ENCODE results near the gene FHAD1. TPM values are rescaled to one million over a fixed set of nuclear protein-coding genes. Genes with fewer than 3 reads are reported as not detected.

FHAD1 gene
- polyA plus RNA-seq, 2 donors = 0.04 to 0.16 TPM

DNA sequence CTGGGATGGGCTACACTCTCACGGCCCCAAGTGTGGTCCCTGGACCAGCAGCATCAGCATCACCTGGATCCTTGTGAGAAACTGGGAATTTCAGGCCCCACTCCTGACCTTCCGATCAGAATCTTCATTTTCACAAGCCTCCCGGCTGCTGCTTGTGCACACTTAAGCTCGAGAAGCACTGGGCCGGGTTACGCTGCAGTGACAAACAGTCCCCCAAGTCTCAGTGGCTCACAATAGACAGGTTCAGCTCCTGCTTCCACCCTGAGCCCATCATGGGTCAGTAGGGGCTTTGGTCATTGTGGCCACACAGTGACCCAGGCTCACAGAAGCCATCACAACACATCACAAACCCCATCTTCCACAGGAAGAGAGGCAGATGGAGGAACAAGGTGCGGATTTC, 63.5 kb downstream of the FHAD1 start:
- Histone ChIP-seq H3K27me3 (ENCODE audit: control insufficient read depth in 1 of 2, insufficient read depth in 2 of 2, low read length in 2 of 2) (no peaks in the 10 kb centered on the region), H3K4me3 (ENCODE audit: low read depth in 1 of 2, low read length in 2 of 2) (no peak overlapping the region), H3K4me1 (ENCODE audit: control insufficient read depth in 2 of 2, insufficient read depth in 2 of 2, low read length in 1 of 2) (no peaks in the 10 kb centered on the region), H3K27ac (ENCODE audit: low read depth in 2 of 2, low read length in 1 of 2) (no peak overlapping the region), H3K9me3 (ENCODE audit: control insufficient read depth in 2 of 2, insufficient read depth in 1 of 2, low read depth in 1 of 2, low read length in 1 of 2) (peaks cover 3 to 4% of the 10 kb centered on the region in 2 donors), H3K36me3 (ENCODE audit: control insufficient read depth in 2 of 2, insufficient read depth in 2 of 2, low read length in 1 of 2) (no peaks in the 10 kb centered on the region)
- WGBS, 2 donors = 93 to 95% methylated on average over 7 of the region's 7 CpGs

DNA sequence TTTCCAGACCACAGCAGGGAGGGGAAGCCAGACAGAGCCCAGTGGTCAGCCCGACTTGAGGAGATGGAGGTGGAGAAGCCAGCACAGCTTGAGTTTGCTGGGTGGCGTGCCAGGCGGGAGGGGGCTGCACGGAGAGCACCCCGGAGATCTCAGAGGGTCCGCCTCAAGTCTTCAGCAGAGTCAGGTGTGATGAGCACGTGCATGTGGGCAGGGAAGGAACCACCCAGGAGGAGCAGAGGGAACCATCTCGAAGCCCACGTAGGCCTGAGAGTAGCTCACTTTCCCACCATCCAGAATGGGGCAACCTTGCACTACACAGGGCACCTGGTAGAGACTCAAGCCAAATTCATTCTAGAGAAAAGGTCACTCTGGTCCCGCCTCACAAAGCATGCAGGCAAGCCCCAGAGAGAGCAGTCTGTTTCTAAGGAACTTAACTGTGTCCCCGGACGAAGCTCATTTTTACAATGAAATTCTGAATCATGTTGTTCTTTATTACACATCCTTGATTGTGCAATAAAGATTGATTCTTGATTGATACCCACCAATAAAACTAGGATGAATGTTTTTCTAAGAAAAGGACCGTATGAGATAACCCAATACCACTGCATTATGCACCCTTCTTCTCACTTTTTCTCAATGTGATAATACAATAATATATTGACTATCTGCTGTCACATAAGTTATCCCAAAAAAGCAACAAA, 64.2 kb downstream of the FHAD1 start:
- Histone ChIP-seq H3K36me3 (ENCODE audit: control insufficient read depth in 2 of 2, insufficient read depth in 2 of 2, low read length in 1 of 2) (no peaks in the 10 kb centered on the region), H3K27me3 (ENCODE audit: control insufficient read depth in 1 of 2, insufficient read depth in 2 of 2, low read length in 2 of 2) (no peaks in the 10 kb centered on the region), H3K4me3 (ENCODE audit: low read depth in 1 of 2, low read length in 2 of 2) (no peak overlapping the region), H3K9me3 (ENCODE audit: control insufficient read depth in 2 of 2, insufficient read depth in 1 of 2, low read depth in 1 of 2, low read length in 1 of 2) (peaks cover 3 to 4% of the 10 kb centered on the region in 2 donors), H3K27ac (ENCODE audit: low read depth in 2 of 2, low read length in 1 of 2) (no peak overlapping the region), H3K4me1 (ENCODE audit: control insufficient read depth in 2 of 2, insufficient read depth in 2 of 2, low read length in 1 of 2) (no peaks in the 10 kb centered on the region)
- WGBS, 2 donors = 89% methylated on average over 13 of the region's 13 CpGs

DNA sequence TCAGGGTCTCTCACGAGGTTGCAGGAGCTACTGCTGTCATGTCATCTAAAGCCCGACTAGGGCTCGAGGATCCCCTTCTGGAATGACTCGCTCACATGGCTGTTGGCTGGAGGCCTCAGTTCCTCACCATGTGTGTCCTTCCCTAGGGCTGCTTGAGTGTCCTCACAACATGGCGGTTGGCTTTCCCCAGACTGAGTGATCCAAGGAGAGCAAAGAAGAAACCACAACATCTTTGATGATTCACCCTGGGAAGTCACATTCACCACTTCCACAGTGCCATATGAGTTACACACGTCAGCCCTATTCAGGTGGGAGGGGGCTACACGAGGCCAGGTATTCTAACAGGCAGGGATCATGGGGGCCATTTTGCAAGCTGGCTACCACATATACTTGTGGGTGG, 64.9 kb downstream of the FHAD1 start:
- Histone ChIP-seq H3K27me3 (ENCODE audit: control insufficient read depth in 1 of 2, insufficient read depth in 2 of 2, low read length in 2 of 2) (no peaks in the 10 kb centered on the region), H3K9me3 (ENCODE audit: control insufficient read depth in 2 of 2, insufficient read depth in 1 of 2, low read depth in 1 of 2, low read length in 1 of 2) (peaks cover 3 to 4% of the 10 kb centered on the region in 2 donors), H3K4me3 (ENCODE audit: low read depth in 1 of 2, low read length in 2 of 2) (no peak overlapping the region), H3K36me3 (ENCODE audit: control insufficient read depth in 2 of 2, insufficient read depth in 2 of 2, low read length in 1 of 2) (no peaks in the 10 kb centered on the region), H3K4me1 (ENCODE audit: control insufficient read depth in 2 of 2, insufficient read depth in 2 of 2, low read length in 1 of 2) (no peaks in the 10 kb centered on the region), H3K27ac (ENCODE audit: low read depth in 2 of 2, low read length in 1 of 2) (no peak overlapping the region)
- WGBS, 2 donors = 90 to 91% methylated on average over 7 of the region's 7 CpGs

DNA sequence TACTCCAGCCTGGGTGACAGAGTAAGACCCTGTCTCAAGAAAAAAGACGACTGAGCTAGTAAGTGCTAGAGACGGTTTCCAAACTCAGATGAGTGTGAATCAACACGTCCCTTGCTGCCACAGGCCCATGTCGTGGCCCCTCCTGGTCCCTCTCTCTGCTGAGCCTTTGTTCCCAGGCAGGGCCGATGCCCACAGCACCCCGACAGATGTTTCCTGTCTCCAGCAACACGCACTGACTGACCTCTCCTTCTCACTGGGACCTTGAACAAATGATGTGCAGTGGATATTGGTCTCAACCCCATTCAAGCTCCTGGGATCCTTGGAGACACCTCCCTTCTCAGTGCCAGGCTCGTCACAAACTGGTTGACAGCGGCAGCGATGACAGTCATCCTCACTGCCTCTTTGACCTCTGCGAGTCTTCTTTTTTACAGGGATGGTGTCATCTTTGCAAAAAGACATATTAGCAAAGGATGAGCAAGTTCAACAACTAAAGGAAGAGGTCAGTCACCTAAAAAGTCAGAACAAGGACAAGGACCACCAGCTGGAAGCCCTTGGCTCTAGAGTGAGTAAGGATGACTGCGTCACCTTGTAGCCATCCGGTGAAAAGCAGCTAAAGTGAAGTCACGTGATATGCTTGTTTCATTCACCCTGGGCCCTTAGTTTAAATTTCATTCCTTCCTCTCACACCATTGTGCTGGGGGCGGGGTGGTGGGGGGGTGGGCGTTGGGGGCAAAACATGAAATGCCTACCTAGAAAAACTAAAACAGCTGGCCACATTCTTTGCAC, 65.8 kb downstream of the FHAD1 start:
- Histone ChIP-seq H3K9me3 (ENCODE audit: control insufficient read depth in 2 of 2, insufficient read depth in 1 of 2, low read depth in 1 of 2, low read length in 1 of 2) (peaks cover 3 to 4% of the 10 kb centered on the region in 2 donors), H3K36me3 (ENCODE audit: control insufficient read depth in 2 of 2, insufficient read depth in 2 of 2, low read length in 1 of 2) (no peaks in the 10 kb centered on the region), H3K4me1 (ENCODE audit: control insufficient read depth in 2 of 2, insufficient read depth in 2 of 2, low read length in 1 of 2) (no peaks in the 10 kb centered on the region), H3K4me3 (ENCODE audit: low read depth in 1 of 2, low read length in 2 of 2) (no peak overlapping the region), H3K27me3 (ENCODE audit: control insufficient read depth in 1 of 2, insufficient read depth in 2 of 2, low read length in 2 of 2) (no peaks in the 10 kb centered on the region), H3K27ac (ENCODE audit: low read depth in 2 of 2, low read length in 1 of 2) (no peak overlapping the region)
- 75 to 81% methylated on average over 16 of the region's 16 CpGs for WGBS, 2 donors

DNA sequence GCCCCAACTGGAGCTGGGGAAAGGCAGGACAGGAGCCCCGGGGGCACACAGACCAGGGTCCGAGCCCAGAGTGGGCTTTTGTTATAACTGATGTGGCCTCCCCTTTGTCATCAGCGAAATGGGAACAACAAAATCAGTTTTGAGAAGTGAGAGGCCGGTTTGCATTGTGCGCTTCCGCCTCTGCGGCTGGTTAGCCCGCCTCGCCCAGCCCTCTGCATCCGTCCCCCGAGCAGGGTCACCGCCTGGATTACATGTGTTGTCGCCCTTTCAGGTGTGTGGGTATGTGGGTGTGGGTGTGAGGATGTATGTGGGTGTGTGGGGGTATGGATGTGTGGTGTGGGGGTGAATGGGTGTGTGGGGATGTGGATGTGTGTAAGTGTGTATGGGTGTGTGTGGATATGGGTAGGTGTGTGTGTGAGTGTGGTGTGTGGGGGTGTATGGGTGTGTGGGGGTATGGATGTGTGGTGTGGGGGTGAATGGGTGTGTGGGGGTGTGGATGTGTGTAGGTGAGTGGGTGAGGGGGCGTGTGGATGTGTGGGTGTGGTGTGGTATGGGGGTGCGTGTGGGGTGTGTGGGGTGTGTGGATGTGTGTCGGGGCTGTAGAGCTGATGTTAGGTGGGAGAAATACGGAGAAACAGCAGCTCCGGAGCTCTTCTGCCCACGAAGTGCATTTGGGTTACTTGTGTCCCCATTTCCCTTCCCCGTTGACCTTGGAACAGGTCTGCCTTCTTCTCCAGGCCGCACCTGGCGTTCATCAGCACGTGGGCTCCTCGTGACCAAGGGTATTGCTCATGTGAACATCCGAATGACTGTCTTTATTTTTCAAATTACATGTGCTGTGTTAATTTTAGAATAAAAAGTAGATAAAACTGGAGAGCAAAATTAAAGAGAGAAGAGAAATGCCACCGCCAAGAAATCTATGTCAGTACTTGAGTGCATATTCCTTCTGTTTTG, 67.6 kb downstream of the FHAD1 start:
- no peaks in the 10 kb centered on the region for H3K36me3 ChIP-seq (ENCODE audit: control insufficient read depth in 2 of 2, insufficient read depth in 2 of 2, low read length in 1 of 2)
- 90 to 91% methylated on average over 26 of the region's 26 CpGs for WGBS, 2 donors
- no peaks in the 10 kb centered on the region for H3K4me1 ChIP-seq (ENCODE audit: control insufficient read depth in 2 of 2, insufficient read depth in 2 of 2, low read length in 1 of 2)
- peaks cover 3 to 4% of the 10 kb centered on the region in 2 donors for H3K9me3 ChIP-seq (ENCODE audit: control insufficient read depth in 2 of 2, insufficient read depth in 1 of 2, low read depth in 1 of 2, low read length in 1 of 2)
- H3K4me3 ChIP-seq (ENCODE audit: low read depth in 1 of 2, low read length in 2 of 2) = no peak overlapping the region
- H3K27me3 ChIP-seq (ENCODE audit: control insufficient read depth in 1 of 2, insufficient read depth in 2 of 2, low read length in 2 of 2) = no peaks in the 10 kb centered on the region
- no peak overlapping the region for H3K27ac ChIP-seq (ENCODE audit: low read depth in 2 of 2, low read length in 1 of 2)

DNA sequence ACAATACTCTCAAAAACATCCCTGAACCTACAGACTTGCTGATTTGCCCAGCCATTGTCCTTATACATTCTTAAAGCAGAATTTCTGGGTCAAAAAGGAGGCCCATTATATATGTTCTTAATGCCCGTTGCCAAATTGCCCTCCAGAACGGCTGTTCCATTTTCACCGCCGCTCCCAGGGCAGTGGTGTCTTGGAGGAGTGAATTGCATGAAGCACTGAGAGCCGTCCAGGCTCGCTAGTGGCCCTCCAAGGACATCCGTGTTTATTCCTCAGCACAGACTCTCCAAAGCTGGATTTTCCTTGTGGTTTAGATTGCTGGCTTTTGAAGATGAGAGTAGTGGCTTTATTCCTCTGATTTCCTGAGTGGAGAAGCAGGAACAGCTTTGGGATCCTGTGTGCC, 68.8 kb downstream of the FHAD1 start:
- H3K36me3 ChIP-seq (ENCODE audit: control insufficient read depth in 2 of 2, insufficient read depth in 2 of 2, low read length in 1 of 2) = no peaks in the 10 kb centered on the region
- H3K4me1 ChIP-seq (ENCODE audit: control insufficient read depth in 2 of 2, insufficient read depth in 2 of 2, low read length in 1 of 2) = no peaks in the 10 kb centered on the region
- no peak overlapping the region for H3K27ac ChIP-seq (ENCODE audit: low read depth in 2 of 2, low read length in 1 of 2)
- no peaks in the 10 kb centered on the region for H3K27me3 ChIP-seq (ENCODE audit: control insufficient read depth in 1 of 2, insufficient read depth in 2 of 2, low read length in 2 of 2)
- 74 to 75% methylated on average over 7 of the region's 7 CpGs for WGBS, 2 donors
- H3K4me3 ChIP-seq (ENCODE audit: low read depth in 1 of 2, low read length in 2 of 2) = no peak overlapping the region
- H3K9me3 ChIP-seq (ENCODE audit: control insufficient read depth in 2 of 2, insufficient read depth in 1 of 2, low read depth in 1 of 2, low read length in 1 of 2) = peaks cover 3 to 4% of the 10 kb centered on the region in 2 donors

DNA sequence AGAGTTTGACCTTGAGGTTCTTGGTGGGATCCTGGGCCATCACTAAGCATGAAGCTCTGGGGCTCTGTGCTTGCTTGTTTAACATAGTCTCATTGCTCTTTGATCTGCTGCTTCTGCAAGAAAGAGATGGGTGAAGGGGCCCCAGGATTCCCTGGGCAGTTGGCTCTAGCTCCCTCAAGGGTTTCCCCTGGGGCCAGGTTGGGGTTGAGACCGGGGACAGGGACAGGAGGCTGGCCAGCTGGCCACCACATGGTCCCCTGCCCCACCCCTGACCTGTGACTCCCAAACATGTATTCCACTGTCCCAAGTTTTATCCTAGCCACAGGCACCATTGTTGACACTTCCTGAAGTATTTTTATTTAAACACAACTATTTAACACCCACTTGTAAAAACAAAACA, 69.5 kb downstream of the FHAD1 start:
- Histone ChIP-seq H3K4me3 (ENCODE audit: low read depth in 1 of 2, low read length in 2 of 2) (no peak overlapping the region), H3K36me3 (ENCODE audit: control insufficient read depth in 2 of 2, insufficient read depth in 2 of 2, low read length in 1 of 2) (no peaks in the 10 kb centered on the region), H3K9me3 (ENCODE audit: control insufficient read depth in 2 of 2, insufficient read depth in 1 of 2, low read depth in 1 of 2, low read length in 1 of 2) (peaks cover 3 to 4% of the 10 kb centered on the region in 2 donors), H3K4me1 (ENCODE audit: control insufficient read depth in 2 of 2, insufficient read depth in 2 of 2, low read length in 1 of 2) (no peaks in the 10 kb centered on the region), H3K27ac (ENCODE audit: low read depth in 2 of 2, low read length in 1 of 2) (no peak overlapping the region), H3K27me3 (ENCODE audit: control insufficient read depth in 1 of 2, insufficient read depth in 2 of 2, low read length in 2 of 2) (no peaks in the 10 kb centered on the region)
- whole genome bisulfite sequencing, 2 donors = 11 to 23% methylated on average over 1 of the region's 1 CpG

DNA sequence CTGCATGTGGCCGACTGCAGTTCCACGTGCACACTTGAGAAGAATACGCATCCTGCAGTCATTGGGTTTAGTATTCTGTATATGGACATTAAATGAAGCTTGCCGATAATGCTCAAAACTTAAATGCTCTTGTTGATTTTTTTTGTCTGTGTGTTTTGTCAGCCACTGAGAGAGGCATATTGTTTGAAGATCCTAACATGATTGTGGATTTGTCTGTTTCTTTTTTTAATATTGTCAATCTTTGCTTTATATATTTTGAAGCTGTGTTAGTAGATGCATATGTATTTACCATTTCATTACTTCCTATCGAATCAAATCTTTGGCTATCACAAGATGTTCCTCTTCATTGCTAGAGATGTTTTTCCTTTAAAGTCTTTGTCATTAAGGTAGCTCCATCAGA, 73.2 kb downstream of the FHAD1 start:
- Histone ChIP-seq H3K27me3 (ENCODE audit: control insufficient read depth in 1 of 2, insufficient read depth in 2 of 2, low read length in 2 of 2) (no peaks in the 10 kb centered on the region), H3K36me3 (ENCODE audit: control insufficient read depth in 2 of 2, insufficient read depth in 2 of 2, low read length in 1 of 2) (no peaks in the 10 kb centered on the region), H3K27ac (ENCODE audit: low read depth in 2 of 2, low read length in 1 of 2) (no peak overlapping the region), H3K4me1 (ENCODE audit: control insufficient read depth in 2 of 2, insufficient read depth in 2 of 2, low read length in 1 of 2) (no peaks in the 10 kb centered on the region), H3K9me3 (ENCODE audit: control insufficient read depth in 2 of 2, insufficient read depth in 1 of 2, low read depth in 1 of 2, low read length in 1 of 2) (no peaks in the 10 kb centered on the region), H3K4me3 (ENCODE audit: low read depth in 1 of 2, low read length in 2 of 2) (no peak overlapping the region)
- WGBS, 2 donors = 93 to 97% methylated on average over 5 of the region's 5 CpGs

DNA sequence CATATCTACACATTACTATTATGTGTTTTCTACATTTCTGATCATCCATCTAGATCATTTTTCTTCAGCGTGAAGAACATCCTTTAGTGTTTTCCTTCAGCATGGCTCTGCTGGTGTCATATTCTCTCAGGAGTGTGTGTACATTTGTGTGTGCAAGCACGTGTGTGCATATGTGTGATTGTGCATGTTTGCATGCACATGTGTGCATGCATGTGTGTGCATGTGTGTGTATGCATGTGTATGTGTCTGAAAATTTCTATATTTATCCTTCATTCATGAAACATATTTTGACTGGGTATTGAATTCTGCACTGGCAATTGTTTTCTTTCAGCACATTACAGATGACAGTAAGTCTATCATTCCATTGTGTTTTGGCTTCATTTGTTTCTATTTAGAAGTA, 74.6 kb downstream of the FHAD1 start:
- 83 to 85% methylated on average over 2 of the region's 2 CpGs for WGBS, 2 donors

More for the DNA sequence above, 74.6 kb downstream of the FHAD1 start:
- Histone ChIP-seq H3K36me3 (ENCODE audit: control insufficient read depth in 2 of 2, insufficient read depth in 2 of 2, low read length in 1 of 2) (no peaks in the 10 kb centered on the region), H3K4me3 (ENCODE audit: low read depth in 1 of 2, low read length in 2 of 2) (no peak overlapping the region), H3K4me1 (ENCODE audit: control insufficient read depth in 2 of 2, insufficient read depth in 2 of 2, low read length in 1 of 2) (no peaks in the 10 kb centered on the region), H3K9me3 (ENCODE audit: control insufficient read depth in 2 of 2, insufficient read depth in 1 of 2, low read depth in 1 of 2, low read length in 1 of 2) (no peaks in the 10 kb centered on the region), H3K27ac (ENCODE audit: low read depth in 2 of 2, low read length in 1 of 2) (no peak overlapping the region), H3K27me3 (ENCODE audit: control insufficient read depth in 1 of 2, insufficient read depth in 2 of 2, low read length in 2 of 2) (no peaks in the 10 kb centered on the region)

Measured in esophagus (tissue), 2 donors.